Hematopoietic multipotent progenitor cell treated with erythropoietin and hydrocortisone succinate and interleukin-3 and kit ligand, for 8 days (in vitro differentiated cells): ENCODE results near the gene ZNF638.
"Not testable (repeated sequence)": the region's sequence is repeated elsewhere in the genome, so short reads cannot be mapped to it uniquely, and the experiment has no call there.

Experiments
- DNase-seq: peaks from one replicate; pipeline ENCODE4 v3.0.0-alpha.2; 2015

ZNF638 gene, protein sequence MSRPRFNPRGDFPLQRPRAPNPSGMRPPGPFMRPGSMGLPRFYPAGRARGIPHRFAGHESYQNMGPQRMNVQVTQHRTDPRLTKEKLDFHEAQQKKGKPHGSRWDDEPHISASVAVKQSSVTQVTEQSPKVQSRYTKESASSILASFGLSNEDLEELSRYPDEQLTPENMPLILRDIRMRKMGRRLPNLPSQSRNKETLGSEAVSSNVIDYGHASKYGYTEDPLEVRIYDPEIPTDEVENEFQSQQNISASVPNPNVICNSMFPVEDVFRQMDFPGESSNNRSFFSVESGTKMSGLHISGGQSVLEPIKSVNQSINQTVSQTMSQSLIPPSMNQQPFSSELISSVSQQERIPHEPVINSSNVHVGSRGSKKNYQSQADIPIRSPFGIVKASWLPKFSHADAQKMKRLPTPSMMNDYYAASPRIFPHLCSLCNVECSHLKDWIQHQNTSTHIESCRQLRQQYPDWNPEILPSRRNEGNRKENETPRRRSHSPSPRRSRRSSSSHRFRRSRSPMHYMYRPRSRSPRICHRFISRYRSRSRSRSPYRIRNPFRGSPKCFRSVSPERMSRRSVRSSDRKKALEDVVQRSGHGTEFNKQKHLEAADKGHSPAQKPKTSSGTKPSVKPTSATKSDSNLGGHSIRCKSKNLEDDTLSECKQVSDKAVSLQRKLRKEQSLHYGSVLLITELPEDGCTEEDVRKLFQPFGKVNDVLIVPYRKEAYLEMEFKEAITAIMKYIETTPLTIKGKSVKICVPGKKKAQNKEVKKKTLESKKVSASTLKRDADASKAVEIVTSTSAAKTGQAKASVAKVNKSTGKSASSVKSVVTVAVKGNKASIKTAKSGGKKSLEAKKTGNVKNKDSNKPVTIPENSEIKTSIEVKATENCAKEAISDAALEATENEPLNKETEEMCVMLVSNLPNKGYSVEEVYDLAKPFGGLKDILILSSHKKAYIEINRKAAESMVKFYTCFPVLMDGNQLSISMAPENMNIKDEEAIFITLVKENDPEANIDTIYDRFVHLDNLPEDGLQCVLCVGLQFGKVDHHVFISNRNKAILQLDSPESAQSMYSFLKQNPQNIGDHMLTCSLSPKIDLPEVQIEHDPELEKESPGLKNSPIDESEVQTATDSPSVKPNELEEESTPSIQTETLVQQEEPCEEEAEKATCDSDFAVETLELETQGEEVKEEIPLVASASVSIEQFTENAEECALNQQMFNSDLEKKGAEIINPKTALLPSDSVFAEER (N-terminal part only)

DNA sequence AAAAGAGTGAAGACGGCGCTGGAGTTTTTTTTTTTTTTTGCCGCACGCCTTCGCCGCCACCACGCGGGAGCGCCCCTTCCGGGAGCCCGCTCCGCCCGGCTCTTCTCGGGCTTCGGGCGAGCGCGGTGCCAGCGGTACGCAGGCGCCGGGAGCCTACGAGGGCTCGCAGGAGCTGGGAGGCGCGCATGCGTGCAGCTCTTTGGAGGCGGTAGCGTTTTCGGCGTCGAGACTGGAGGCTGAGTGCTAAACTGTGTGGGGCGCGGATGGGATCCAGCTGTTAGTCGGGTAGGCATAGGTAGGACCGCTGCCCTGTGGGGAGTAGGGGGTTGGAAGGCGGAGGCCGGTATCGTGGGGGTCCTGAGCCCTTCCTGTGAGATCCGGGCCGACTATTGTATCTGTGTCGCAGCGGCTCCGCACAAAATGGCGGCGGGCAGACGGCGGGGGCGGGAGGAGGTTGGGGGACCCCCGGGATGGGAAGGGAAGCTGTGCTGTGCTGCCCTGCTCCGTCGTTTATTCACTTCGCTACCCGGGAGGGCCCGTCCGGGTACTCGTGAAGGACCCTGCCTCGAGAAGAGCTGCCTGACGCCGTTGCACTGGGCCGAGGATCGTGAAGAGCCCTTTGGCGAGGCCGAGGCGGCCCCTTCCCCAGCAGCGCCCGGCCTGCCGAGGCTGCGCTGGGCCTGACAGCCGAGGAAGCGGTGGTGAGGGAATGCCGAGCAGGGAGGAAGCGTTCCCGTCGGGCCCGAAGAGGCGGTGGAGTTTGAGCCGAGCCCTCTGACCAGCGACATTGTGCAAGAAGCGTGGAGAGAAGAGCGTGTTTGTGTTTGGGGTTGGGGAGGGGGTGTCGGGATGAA lies at the start of gene ZNF638:
Gene ZNF638, plus strand, starts transcription at position 202 of the 854 bp plus-strand sequence. CDS start 17,173 bp downstream, outside the sequence.
- peak; percentile 93 for DNase-seq

DNA sequence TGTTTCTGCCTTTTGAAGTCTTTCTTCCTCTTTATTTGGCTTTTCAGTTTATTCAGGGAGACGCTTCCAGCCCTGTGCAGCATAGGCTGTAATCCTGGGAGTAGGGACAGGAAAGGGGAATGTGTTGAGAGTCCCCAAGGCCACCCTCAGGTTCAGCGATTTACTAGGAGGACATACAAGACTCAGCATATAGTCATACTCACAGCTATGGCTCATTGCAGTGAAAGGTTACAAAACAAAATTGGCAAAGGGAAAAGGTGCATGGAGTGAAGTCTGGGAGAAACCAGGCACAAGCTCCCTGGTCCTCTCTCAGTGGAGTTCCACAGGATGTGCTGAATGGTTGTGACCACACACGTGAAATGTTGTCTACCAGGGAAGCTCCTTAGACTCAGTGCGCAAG lies 49.6 kb upstream of the ZNF638 start:
- no peak for DNase-seq

DNA sequence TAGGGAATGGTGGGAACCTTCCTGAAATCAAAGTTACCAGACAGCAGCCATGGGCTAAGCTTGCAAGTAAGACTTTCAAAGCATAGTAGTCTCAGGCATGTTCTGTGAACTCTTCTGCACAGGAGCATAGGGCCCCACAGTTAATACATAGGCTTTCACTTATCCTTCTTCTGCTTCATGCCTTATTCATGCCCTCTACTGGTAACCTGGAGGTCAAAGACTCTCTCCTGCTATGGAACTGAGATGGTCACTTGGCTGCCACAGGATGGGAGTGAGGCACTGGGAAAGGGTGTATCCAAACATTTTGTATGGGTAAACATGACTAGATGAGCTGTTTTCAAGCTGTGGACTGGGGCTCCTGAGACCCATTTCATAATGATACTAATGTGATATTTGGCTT lies 49.1 kb upstream of the ZNF638 start:
- peak; percentile 49 for DNase-seq

DNA sequence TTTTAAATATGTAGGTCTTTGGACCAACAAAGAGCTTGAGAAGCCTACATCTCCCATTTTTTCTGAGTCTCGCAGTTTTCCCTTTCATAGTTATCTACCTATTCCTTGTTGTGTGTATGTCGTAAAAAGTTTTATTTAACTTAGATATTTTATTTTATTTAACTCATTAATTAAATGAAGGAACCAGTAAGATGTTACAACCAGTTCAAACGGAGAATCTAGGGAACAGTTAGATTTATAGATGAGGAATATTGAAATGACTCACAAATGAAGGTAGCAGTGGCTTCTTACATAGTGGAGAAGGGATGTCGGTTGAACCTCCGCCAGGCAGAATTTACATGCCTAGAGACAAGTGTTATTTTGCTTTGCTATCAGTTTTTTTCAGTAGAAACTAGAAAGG lies 48.5 kb upstream of the ZNF638 start:
- DNase-seq = no peak

DNA sequence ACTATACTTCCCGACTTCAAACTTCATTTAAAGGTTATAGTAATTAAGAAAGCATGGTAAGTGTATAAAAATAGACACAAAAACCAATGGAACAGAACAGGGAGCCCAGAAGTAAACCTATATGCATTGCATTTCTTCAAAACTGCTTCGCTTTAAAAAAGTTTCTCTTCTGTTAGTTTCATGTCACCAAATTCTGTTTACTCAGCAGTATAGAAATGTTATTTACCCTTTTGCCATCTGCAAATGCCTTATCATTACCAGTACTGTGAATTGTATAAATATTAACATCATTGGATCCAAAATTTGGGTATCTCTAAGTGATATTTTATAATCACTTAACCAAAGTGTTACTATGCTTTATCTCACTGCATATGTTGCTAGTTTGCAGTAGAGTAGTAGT lies 45.9 kb upstream of the ZNF638 start:
- DNase-seq = no peak

DNA sequence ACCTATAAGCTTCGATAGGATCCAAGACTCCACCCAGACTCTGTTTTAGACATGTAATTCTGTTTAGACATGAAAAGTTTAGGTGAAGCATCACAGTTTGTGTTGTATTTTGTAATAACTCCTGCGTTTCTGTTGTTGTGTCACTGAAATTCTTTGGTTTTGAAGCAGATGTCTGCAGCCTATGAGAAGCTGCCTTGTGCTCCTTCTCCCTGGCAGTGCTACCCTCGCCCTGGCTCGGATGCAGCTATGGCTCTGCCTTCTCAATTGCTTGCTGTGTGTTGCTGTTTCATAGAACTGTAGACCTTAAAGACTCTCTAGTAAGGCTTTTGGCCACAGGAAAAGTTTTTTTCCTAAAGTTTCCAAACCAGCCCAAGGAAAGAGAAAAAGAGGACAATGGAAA lies 40.2 kb upstream of the ZNF638 start:
- no peak for DNase-seq

DNA sequence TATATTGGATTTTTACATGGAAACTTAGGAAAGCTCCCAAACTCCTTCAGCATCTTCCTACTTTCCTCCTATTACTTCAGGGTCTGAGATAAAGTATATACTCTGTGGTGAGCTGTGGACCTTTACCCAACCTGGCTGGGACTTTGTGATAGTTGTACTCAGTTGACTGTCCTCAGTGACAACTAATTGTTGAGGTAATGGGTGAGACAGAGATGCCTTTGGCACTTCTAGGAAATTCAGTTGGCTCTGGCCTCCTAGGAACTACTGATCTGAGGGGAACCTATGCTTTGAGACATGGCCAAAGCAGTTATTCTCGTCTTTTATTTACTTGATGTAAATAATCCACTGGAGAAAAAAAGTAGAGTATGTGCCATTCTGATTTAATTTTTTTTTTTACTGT lies 39.4 kb upstream of the ZNF638 start:
- DNase-seq = no peak

DNA sequence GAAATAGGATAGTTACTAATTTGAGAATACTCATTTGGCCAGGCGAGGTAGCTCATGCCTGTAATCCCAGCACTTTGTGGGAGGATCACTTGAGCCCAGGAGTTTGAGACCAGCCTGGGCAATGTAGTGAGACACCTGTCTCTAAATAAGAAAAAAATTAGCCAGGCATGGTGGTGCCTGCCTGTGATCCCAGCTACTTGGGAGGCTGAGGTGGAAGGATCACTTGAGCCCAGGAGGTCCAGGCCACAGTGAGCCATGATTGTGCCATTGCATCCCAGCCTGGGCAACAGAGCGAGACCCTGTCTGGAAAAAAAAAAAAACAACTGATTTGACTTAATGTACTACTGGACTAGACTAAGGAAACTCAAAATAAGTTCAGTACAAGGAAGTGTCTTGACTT lies 32.7 kb upstream of the ZNF638 start:
- no peak for DNase-seq

DNA sequence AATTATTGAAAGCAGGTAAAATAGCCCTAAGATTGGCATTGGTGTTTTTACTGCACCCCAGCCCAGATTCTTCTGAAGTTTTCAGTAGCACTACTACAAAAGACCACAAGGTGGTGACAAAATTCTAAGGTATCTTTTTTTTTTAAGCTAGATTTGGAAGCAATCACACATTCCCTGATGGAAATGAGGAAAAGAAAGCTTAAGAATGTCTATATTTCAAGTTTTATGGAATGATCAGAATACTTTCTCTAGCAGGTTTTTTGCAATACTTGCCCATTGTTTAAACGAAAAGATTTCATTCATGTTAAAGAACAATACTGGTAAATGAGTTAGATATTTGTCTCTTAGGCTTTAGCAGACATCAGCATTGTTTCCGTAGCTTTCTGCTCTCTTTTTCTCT lies 32.1 kb upstream of the ZNF638 start:
- DNase-seq = peak; percentile 60

DNA sequence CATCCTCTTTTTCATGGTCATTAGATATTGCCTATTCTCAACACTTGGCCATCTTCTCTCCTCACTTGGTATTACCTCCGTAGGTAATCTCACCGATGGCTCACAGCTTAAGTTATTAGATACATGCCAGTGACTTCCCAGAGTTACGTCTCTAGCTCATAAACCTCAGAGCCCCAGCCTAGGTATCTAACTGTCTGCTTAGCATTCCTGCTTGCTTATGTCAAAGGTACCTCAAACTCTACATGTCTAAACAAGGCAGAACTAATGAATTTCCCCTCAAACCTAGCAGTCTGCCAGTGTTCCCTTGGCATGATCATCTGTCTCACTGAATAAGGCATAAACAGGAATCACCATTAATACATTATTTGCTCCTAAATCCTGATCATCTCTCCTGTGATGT lies 27.7 kb upstream of the ZNF638 start:
- no peak for DNase-seq

DNA sequence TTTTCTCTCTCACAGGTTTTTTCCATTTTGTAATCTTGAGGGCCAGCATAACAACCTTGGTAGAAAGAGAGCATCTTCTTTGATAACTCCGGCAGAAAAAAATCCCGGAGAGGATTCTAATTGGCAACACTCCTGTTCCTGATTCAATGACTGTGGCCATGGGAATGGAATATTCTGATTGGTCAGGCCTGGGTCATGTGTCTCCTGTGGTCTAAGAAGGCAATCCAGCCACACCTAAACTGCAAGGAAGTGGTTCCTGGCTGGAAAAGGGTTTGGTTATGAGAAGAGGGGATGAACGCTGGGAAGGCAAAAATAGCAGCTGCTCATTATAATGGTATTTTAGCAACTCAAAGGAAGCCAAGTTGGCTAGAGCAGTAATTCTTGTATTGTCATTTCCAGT lies 24.8 kb upstream of the ZNF638 start:
- DNase-seq = no peak

DNA sequence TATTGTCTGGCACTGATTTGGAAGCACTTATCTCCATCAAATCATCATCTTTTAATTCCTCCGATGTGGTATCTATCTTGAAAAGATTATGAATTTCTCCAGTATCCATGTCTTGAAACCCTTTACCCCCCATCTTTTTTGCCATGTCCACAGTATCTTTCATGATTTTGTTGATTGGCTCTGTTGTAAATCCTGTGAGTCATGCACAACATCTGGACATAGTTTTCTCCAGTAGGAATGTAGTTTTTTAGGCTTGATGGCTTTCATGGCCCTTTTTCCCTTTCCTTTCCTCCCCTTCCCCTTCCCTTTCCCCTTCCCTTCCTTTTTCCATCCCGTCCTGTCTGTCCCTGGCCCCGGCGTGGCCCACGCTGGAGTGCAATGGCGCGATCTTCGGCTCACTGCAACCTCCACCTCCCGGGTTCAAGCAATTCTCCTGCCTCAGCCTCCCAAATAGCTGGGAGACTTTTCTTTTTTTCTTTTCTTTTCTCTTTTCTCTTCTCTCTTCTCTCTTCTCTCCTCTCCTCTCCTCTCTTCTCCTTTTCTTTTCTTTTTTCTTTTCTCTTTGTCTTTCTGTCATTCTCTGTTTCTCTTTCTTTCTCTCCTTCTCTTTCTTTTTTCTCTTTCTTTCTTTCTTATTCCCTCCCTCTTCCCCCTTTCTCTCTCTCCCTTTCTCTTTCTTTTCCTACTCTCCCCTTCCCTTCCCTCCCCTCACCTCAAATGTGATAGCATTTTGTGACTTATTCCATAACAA lies 18.4 kb upstream of the ZNF638 start:
- DNase-seq = no peak

DNA sequence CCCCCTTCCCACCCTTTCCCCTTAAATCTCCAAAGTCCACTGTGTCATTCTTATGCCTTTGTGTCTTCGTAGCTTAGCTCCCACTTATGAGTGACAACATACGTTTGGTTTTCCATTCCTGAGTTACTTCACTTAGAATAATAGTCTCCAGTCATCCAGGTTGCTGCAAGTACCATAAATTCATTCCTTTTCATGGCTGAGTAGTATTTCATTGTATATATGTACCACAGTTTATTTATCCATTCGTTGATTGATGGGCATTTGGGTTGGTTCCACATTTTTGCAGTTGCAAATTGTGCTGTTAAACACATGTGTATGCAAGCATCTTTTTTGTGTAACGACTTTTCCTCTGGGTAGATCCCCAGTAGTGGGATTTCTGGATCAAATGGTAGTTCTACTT lies 14.5 kb upstream of the ZNF638 start:
- DNase-seq = no peak

DNA sequence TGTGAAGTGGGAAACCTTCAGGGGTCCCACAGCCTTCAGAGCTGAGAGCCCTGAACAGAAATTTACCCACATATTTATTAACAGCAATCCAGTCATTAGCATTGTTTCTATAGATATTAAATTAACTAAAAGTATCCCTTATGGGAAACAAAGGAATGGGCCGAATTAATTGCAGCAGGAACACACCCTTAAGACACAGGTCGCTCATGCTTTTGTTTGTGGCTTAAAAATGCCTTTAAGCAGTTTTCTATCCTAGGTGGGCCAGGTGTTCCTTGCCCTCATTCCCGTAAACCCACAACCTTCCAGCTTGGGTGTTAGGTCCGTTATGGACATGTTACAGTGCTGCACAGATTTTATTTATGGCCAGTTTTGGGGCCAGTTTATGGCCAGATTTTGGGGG lies 13.7 kb upstream of the ZNF638 start:
- not testable (repeated sequence) for DNase-seq

DNA sequence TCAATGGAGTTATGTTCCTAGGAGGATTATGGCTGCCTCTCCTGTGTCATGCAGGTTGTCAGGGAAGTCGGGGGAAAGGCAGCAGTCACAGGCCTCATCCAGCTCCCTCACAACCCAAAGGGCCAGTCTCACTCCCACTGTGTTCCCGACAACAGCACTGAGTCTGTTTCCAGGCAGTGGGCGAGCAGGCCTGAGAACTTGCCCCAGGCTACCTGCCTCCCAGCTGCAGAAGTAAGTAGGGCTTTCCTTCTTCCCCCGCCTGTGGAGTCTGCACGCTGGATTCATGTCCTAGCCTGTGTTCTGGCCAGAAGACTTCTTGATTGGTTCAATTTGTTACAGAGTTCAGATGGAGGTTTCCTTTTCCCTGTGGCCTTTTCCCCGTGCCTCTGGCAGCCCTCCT lies 8.2 kb upstream of the ZNF638 start:
- DNase-seq = no peak

DNA sequence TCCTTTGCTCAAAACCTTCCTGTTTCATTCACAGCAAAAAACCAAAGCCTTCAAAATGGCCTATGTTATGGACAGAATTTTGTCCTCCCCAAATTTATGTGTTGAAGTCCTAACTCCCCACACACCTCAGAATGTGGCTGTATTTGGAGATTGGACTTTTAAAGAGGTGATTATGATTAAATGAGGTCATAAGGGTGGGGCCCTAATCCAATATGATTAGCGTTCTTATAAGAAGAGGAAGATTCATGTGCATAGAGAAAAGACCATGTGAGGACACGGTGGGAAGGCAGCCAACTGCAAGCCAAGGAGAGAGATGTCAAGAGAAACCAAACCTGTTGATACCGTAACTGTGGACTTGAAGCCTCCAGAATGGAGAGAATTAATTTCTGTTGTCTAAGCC lies 4.6 kb upstream of the ZNF638 start:
- DNase-seq = no peak

DNA sequence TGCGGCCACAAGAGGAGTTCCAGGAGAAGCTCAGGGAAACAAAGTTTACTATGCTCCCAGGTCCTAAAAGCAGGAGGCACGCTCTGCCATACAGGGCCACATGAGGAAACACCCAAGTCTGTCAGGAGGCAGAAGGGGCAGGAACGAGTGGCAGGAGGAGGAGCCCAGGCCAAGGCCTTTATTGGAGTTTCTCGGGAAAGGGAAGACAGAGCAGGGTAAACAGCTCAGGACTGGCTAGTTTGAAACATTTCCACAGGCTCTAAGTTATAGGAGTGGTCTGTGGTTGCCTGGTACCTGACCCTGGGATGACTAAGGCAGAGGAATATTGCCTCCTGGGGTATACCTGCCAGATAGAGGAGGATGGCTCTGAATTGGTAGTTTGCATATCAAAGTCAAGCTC lies 3.7 kb upstream of the ZNF638 start:
- no peak for DNase-seq

DNA sequence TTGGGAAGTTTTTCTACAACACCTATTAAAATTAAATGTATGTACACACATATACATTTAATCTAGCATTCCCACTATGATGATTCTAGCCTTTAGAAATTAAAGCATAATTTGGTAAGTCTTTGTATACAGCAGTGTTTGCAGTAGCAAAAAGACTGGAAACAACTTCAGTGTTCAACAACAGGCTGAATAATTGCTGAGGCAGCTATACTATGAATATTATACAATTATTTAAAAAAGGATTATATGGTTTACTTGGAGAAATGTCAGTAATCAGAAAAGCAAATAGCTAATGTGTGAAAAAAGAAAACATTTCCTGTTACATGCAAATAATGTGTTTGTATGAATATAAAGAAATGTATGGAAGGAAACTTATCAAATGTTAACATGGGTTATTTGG lies 1.4 kb upstream of the ZNF638 start:
- no peak for DNase-seq

DNA sequence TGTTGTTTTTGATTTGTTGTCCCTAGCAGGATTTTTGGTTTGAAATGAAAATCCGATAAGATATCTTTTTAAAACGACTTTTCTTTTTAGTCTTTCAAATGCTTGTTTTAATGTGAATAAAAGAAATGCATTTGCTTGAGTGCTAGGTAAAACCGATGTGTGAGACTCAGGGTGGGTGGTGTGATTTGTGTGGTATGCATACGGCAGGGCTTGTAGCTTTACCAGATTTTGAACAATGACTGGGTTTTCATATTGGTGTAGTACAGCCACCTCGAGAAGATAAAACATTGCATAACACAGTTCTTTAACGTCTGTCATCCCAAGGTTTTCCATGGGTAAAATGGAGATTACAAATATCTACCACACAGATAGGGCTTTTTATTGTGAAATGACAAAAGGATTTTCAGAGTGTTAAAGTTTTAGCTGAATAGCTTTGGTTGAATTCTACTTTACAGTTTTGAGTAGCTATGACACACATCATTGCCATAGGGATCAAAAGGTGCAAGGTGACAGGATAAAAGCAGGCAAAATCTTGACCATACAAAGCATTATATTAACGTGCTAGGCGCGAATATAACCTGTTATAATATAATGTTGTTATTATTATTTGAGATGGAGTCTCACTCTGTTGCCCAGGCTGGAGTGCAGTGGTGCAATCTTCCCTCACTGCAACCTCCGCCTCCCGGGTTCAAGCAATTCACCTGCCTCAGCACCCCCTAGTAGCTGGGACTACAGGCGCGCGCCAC lies 824 bp upstream of the ZNF638 start:
- no peak for DNase-seq

DNA sequence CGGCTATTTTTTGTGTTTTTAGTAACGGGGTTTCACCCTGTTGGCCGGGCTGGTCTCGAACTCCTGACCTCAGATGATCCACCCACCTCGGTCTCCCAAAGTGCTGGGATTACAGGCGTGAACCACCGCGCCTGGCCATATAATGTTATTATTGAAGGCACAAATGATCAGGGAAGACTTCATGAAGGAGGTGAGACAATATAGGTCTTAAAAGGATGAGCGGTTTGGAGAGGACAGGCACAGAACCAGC lies 326 bp upstream of the ZNF638 start:
- DNase-seq = not testable (repeated sequence)

DNA sequence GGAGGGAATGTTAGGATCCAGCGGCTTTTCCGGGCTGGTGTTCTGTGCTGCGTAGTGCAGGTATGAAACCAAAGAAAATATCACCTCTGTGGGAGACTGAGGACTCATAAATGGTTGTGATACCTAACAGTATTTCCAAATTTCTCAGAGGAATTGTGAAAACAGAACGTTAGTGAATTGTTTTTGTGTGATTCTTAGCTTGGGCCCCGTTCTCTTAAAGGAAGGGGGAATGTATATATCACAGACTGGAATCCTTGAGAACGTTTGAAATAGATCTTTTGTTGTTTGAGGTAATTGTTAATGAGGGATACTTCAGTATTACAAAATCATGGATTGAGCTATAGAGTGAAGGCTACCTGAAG lies 834 bp downstream of the ZNF638 start:
- DNase-seq = no peak
